ENCODE results near the gene TMEM182. TPM values are rescaled to one million over a fixed set of nuclear protein-coding genes. Genes with fewer than 3 reads are reported as not detected.

The TMEM182 gene
- total and polyA plus RNA-seq, 7 experiments from 2014 or later = 3.4 to 9.0 (median 5.4) TPM

GRCh38 chr2:102765061-102765460, 3.2 kb downstream of the TMEM182 start:
- Histone ChIP-seq H3K9me3 (ENCODE audit: control insufficient read depth in 2 of 3, low read length in 3 of 3) (no peaks in the 10 kb centered on the region), H3K4me1 (ENCODE audit: control insufficient read depth in 2 of 2, insufficient read depth in 2 of 2, low read length in 2 of 2) (no peaks in the 10 kb centered on the region), H3K36me3 (ENCODE audit: control insufficient read depth in 2 of 3, insufficient read depth in 3 of 3, low read length in 3 of 3) (peaks cover 0 to 3% (median 0%) of the 10 kb centered on the region in 3 experiments), H3K27me3 (ENCODE audit: control insufficient read depth in 2 of 2, insufficient read depth in 2 of 2, low read length in 2 of 2) (no peaks in the 10 kb centered on the region), H3K4me3 (ENCODE audit: low read length) (no peak overlapping the region), H3K27ac (ENCODE audit: low read depth, low read length) (no peak overlapping the region)
- ATAC-seq (no peak), DNase-seq (no peak)
- Mint-ChIP-seq H3K36me3 (peaks cover 2 to 49% (median 38%) of the 10 kb centered on the region in 5 donors), H3K4me1 (peaks cover 0 to 4% (median 0%) of the 10 kb centered on the region in 7 donors), H3K27me3 (no peaks in the 10 kb centered on the region), H3K9me3 (no peaks in the 10 kb centered on the region), H3K27ac (no peak overlapping the region), H3K4me3 (no peak overlapping the region)
- CTCF ChIA-PET = interaction anchor here (1.3 kb wide), 1 partner anchor 12 kb away, joined by 6 read pairs; no protein-coding TSS in a partner anchor
- intact Hi-C loops (cut with micrococcal nuclease) = no loop called here
- POLR2A ChIA-PET = no interaction called here

- Mint-ChIP-seq H3K4me1 (peaks cover 0 to 2% (median 0%) of the 10 kb centered on the region in 7 donors), H3K27me3 (no peaks in the 10 kb centered on the region), H3K27ac (no peak overlapping the region), H3K9me3 (no peaks in the 10 kb centered on the region), H3K4me3 (no peak overlapping the region), H3K36me3 (peaks cover 2 to 67% (median 45%) of the 10 kb centered on the region in 5 donors)
- DNase-seq = no peak
- ChIA-PET CTCF (no interaction called here), POLR2A (no interaction called here)
- Histone ChIP-seq H3K4me3 (ENCODE audit: low read length) (no peak overlapping the region), H3K36me3 (ENCODE audit: control insufficient read depth in 2 of 3, insufficient read depth in 3 of 3, low read length in 3 of 3) (peaks cover 0 to 10% (median 0%) of the 10 kb centered on the region in 3 experiments), H3K9me3 (ENCODE audit: control insufficient read depth in 2 of 3, low read length in 3 of 3) (no peaks in the 10 kb centered on the region), H3K4me1 (ENCODE audit: control insufficient read depth in 2 of 2, insufficient read depth in 2 of 2, low read length in 2 of 2) (no peaks in the 10 kb centered on the region), H3K27me3 (ENCODE audit: control insufficient read depth in 2 of 2, insufficient read depth in 2 of 2, low read length in 2 of 2) (no peaks in the 10 kb centered on the region), H3K27ac (ENCODE audit: low read depth, low read length) (no peak overlapping the region)
- ATAC-seq = no peak
- intact Hi-C loops (cut with micrococcal nuclease) = no loop called here
These were observed 6.4 kb downstream of the TMEM182 start for GRCh38 chr2:102768253-102768652.

DNA sequence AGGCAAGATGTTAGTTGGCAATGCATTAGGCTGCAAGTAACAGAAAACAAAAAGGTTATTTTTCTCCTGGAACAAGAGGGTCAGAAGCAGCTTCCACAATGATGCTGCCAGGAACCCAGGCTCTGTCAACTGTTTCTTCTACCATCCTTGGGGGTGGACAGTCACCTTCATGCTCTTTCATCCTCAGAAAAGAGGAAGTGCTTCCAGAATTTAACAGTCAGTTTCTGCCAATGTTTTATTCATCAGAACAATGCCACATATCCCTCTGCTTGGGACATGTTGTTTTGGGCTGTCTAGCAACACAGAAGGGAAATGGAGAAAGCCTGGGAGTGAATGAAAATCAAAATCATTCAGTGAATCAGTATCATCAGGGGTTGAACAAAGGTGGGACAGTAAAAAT, 7.1 kb downstream of the TMEM182 start:
- Mint-ChIP-seq H3K9me3 (no peaks in the 10 kb centered on the region), H3K4me1 (no peaks in the 10 kb centered on the region), H3K27me3 (no peaks in the 10 kb centered on the region), H3K4me3 (no peak overlapping the region), H3K27ac (peak overlapping the region in 1 of 9 donors; percentile 8), H3K36me3 (peaks cover 2 to 66% (median 46%) of the 10 kb centered on the region in 5 donors)
- intact Hi-C loops (cut with micrococcal nuclease) = no loop called here
- Histone ChIP-seq H3K4me1 (ENCODE audit: control insufficient read depth in 2 of 2, insufficient read depth in 2 of 2, low read length in 2 of 2) (no peaks in the 10 kb centered on the region), H3K27me3 (ENCODE audit: control insufficient read depth in 2 of 2, insufficient read depth in 2 of 2, low read length in 2 of 2) (no peaks in the 10 kb centered on the region), H3K36me3 (ENCODE audit: control insufficient read depth in 2 of 3, insufficient read depth in 3 of 3, low read length in 3 of 3) (peaks cover 0 to 10% (median 0%) of the 10 kb centered on the region in 3 experiments), H3K27ac (ENCODE audit: low read depth, low read length) (no peak overlapping the region), H3K9me3 (ENCODE audit: control insufficient read depth in 2 of 3, low read length in 3 of 3) (no peaks in the 10 kb centered on the region), H3K4me3 (ENCODE audit: low read length) (no peak overlapping the region)
- ChIA-PET POLR2A (no interaction called here), CTCF (no interaction called here)
- DNase-seq (no peak), ATAC-seq (no peak)

- Mint-ChIP-seq H3K9me3 (no peaks in the 10 kb centered on the region), H3K27me3 (no peaks in the 10 kb centered on the region), H3K4me1 (no peaks in the 10 kb centered on the region), H3K27ac (no peak overlapping the region), H3K36me3 (peaks cover 0 to 67% (median 40%) of the 10 kb centered on the region in 5 donors), H3K4me3 (no peak overlapping the region)
- H3K9me3 ChIP-seq (ENCODE audit: control insufficient read depth in 2 of 3, low read length in 3 of 3) = no peaks in the 10 kb centered on the region
- DNase-seq (no peak), ATAC-seq (no peak)
- intact Hi-C loops (cut with micrococcal nuclease) = no loop called here
- ChIA-PET POLR2A (no interaction called here), CTCF (no interaction called here)
- no peaks in the 10 kb centered on the region for H3K27me3 ChIP-seq (ENCODE audit: control insufficient read depth in 2 of 2, insufficient read depth in 2 of 2, low read length in 2 of 2)
- no peak overlapping the region for H3K4me3 ChIP-seq (ENCODE audit: low read length)
- no peaks in the 10 kb centered on the region for H3K4me1 ChIP-seq (ENCODE audit: control insufficient read depth in 2 of 2, insufficient read depth in 2 of 2, low read length in 2 of 2)
- peaks cover 0 to 7% (median 0%) of the 10 kb centered on the region in 3 experiments for H3K36me3 ChIP-seq (ENCODE audit: control insufficient read depth in 2 of 3, insufficient read depth in 3 of 3, low read length in 3 of 3)
- no peak overlapping the region for H3K27ac ChIP-seq (ENCODE audit: low read depth, low read length)
These were observed 8.7 kb downstream of the TMEM182 start for GRCh38 chr2:102770506-102770905.

DNA sequence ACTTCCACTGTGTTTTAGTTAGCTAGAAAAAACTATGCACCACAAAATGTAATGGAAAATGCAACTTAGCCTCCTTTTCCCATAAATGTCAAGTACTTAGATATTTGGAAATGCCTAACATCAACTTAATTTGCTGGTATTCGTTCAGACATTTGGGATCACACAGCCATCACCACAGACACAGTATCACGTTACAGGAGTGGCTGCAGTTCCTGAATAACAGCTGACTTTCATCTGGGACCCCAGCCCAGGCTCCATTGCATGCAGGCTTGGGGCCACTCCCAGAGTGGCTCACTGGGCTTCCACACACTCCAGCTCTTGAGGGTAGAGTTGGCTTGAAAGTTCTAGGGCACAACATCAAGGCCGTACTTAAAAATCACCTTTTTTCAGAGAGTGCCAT, 9.3 kb downstream of the TMEM182 start:
- Mint-ChIP-seq H3K4me3 (no peak overlapping the region), H3K27ac (no peak overlapping the region), H3K4me1 (no peaks in the 10 kb centered on the region), H3K27me3 (no peaks in the 10 kb centered on the region), H3K9me3 (no peaks in the 10 kb centered on the region), H3K36me3 (peaks cover 0 to 64% (median 36%) of the 10 kb centered on the region in 5 donors)
- Histone ChIP-seq H3K27me3 (ENCODE audit: control insufficient read depth in 2 of 2, insufficient read depth in 2 of 2, low read length in 2 of 2) (no peaks in the 10 kb centered on the region), H3K4me3 (ENCODE audit: low read length) (no peak overlapping the region), H3K36me3 (ENCODE audit: control insufficient read depth in 2 of 3, insufficient read depth in 3 of 3, low read length in 3 of 3) (peaks cover 0 to 7% (median 0%) of the 10 kb centered on the region in 3 experiments), H3K9me3 (ENCODE audit: control insufficient read depth in 2 of 3, low read length in 3 of 3) (no peaks in the 10 kb centered on the region), H3K4me1 (ENCODE audit: control insufficient read depth in 2 of 2, insufficient read depth in 2 of 2, low read length in 2 of 2) (no peaks in the 10 kb centered on the region), H3K27ac (ENCODE audit: low read depth, low read length) (no peak overlapping the region)
- CTCF ChIA-PET = no interaction called here
- POLR2A ChIA-PET = no interaction called here
- ATAC-seq (no peak), DNase-seq (no peak)
- intact Hi-C loops (cut with micrococcal nuclease) = no loop called here

GRCh38 chr2:102772659-102773058, 10.8 kb downstream of the TMEM182 start:
- peaks cover 2 to 67% (median 37%) of the 10 kb centered on the region in 5 donors for H3K36me3 Mint-ChIP-seq

GRCh38 chr2:102773149-102773705, 11.4 kb downstream of the TMEM182 start:
- no peaks in the 10 kb centered on the region for H3K9me3 Mint-ChIP-seq
- ATAC-seq (no peak), DNase-seq (no peak)
- H3K27me3 Mint-ChIP-seq = no peaks in the 10 kb centered on the region
- no peaks in the 10 kb centered on the region for H3K4me1 ChIP-seq (ENCODE audit: control insufficient read depth in 2 of 2, insufficient read depth in 2 of 2, low read length in 2 of 2)
- peaks cover 0 to 7% (median 0%) of the 10 kb centered on the region in 3 experiments for H3K36me3 ChIP-seq (ENCODE audit: control insufficient read depth in 2 of 3, insufficient read depth in 3 of 3, low read length in 3 of 3)
- H3K4me3 ChIP-seq (ENCODE audit: low read length) = no peak overlapping the region
- no peaks in the 10 kb centered on the region for H3K9me3 ChIP-seq (ENCODE audit: control insufficient read depth in 2 of 3, low read length in 3 of 3)
- CTCF ChIA-PET = no interaction called here
- no peak overlapping the region for H3K4me3 Mint-ChIP-seq
- POLR2A ChIA-PET = no interaction called here
- peaks cover 2 to 61% (median 32%) of the 10 kb centered on the region in 5 donors for H3K36me3 Mint-ChIP-seq
- no peak overlapping the region for H3K27ac ChIP-seq (ENCODE audit: low read depth, low read length)
- H3K27me3 ChIP-seq (ENCODE audit: control insufficient read depth in 2 of 2, insufficient read depth in 2 of 2, low read length in 2 of 2) = no peaks in the 10 kb centered on the region
- no peak overlapping the region for H3K27ac Mint-ChIP-seq
- intact Hi-C loops (cut with micrococcal nuclease) = no loop called here
- H3K4me1 Mint-ChIP-seq = no peaks in the 10 kb centered on the region

More at GRCh38 chr2:102772659-102773058, 10.8 kb downstream of the TMEM182 start:
- ChIA-PET POLR2A (no interaction called here), CTCF (no interaction called here)
- no peaks in the 10 kb centered on the region for H3K9me3 ChIP-seq (ENCODE audit: control insufficient read depth in 2 of 3, low read length in 3 of 3)
- no peak for DNase-seq
- no peaks in the 10 kb centered on the region for H3K4me1 ChIP-seq (ENCODE audit: control insufficient read depth in 2 of 2, insufficient read depth in 2 of 2, low read length in 2 of 2)
- H3K4me3 Mint-ChIP-seq = no peak overlapping the region
- intact Hi-C loops (cut with micrococcal nuclease) = no loop called here
- no peak overlapping the region for H3K27ac ChIP-seq (ENCODE audit: low read depth, low read length)
- H3K27me3 Mint-ChIP-seq = no peaks in the 10 kb centered on the region
- H3K27me3 ChIP-seq (ENCODE audit: control insufficient read depth in 2 of 2, insufficient read depth in 2 of 2, low read length in 2 of 2) = no peaks in the 10 kb centered on the region
- peaks cover 0 to 7% (median 0%) of the 10 kb centered on the region in 3 experiments for H3K36me3 ChIP-seq (ENCODE audit: control insufficient read depth in 2 of 3, insufficient read depth in 3 of 3, low read length in 3 of 3)
- no peak for ATAC-seq
- no peaks in the 10 kb centered on the region for H3K4me1 Mint-ChIP-seq
- H3K4me3 ChIP-seq (ENCODE audit: low read length) = no peak overlapping the region
- no peaks in the 10 kb centered on the region for H3K9me3 Mint-ChIP-seq
- H3K27ac Mint-ChIP-seq = no peak overlapping the region

Data from naive thymus-derived CD4-positive, alpha-beta T cell (primary cell).